Measurements from ENCODE around the gene FAM193A. TPM values are rescaled to one million over a fixed set of nuclear protein-coding genes. Genes with fewer than 3 reads are reported as not detected.

Gene FAM193A
- total RNA-seq, 4 donors from 2014 or later, result 9.8 to 18.7 (median 16.4) TPM

GRCh38 chr4:2500547-2500946 lies 35.9 kb upstream of the FAM193A start:
- H3K27ac ChIP-seq, result no peak overlapping the region
- H3K27me3 ChIP-seq, result no peaks in the 10 kb centered on the region
- H3K4me1 ChIP-seq, result peaks cover 0 to 5% (median 0%) of the 10 kb centered on the region in 3 donors
- intact Hi-C loops (cut with DNase I), result no loop called here
- no peaks in the 10 kb centered on the region for H3K9me3 ChIP-seq
- 76 to 77% methylated on average over 2 of the region's 2 CpGs for WGBS, 2 donors
- H3K4me3 ChIP-seq, result no peak overlapping the region
- H3K36me3 ChIP-seq, result peaks cover 13 to 94% (median 49%) of the 10 kb centered on the region in 3 donors
- DNase-seq, result no peak
- TF ChIP-seq POLR2A (IDR thresholded peaks at IDR 0.05), result no peak
- no peak for TF ChIP-seq CTCF (IDR thresholded peaks at IDR 0.05)

GRCh38 chr4:2501034-2501594 lies 35.3 kb upstream of the FAM193A start:
- no peak for DNase-seq
- H3K4me1 ChIP-seq, result no peaks in the 10 kb centered on the region
- H3K4me3 ChIP-seq, result no peak overlapping the region
- H3K9me3 ChIP-seq, result no peaks in the 10 kb centered on the region
- H3K27me3 ChIP-seq, result no peaks in the 10 kb centered on the region
- H3K36me3 ChIP-seq, result peaks cover 13 to 94% (median 49%) of the 10 kb centered on the region in 3 donors
- intact Hi-C loops (cut with DNase I), result no loop called here
- WGBS, 2 donors, result 79 to 83% methylated on average over 4 to 5 of the region's 7 CpGs
- H3K27ac ChIP-seq, result no peak overlapping the region
- TF ChIP-seq CTCF (IDR thresholded peaks at IDR 0.05), result no peak
- no peak for TF ChIP-seq POLR2A (IDR thresholded peaks at IDR 0.05)

GRCh38 chr4:2503809-2504208 lies 32.6 kb upstream of the FAM193A start:
- DNase-seq, result no peak
- 91 to 97% methylated on average over 4 to 5 of the region's 5 CpGs for WGBS, 2 donors
- no peak overlapping the region for H3K4me3 ChIP-seq
- H3K4me1 ChIP-seq, result no peaks in the 10 kb centered on the region
- no peak overlapping the region for H3K27ac ChIP-seq
- H3K9me3 ChIP-seq, result no peaks in the 10 kb centered on the region
- intact Hi-C loops (cut with DNase I), result no loop called here
- no peak for TF ChIP-seq CTCF (IDR thresholded peaks at IDR 0.05)
- no peak for TF ChIP-seq POLR2A (IDR thresholded peaks at IDR 0.05)
- H3K27me3 ChIP-seq, result no peaks in the 10 kb centered on the region
- peaks cover 13 to 94% (median 40%) of the 10 kb centered on the region in 3 donors for H3K36me3 ChIP-seq

- 95 to 100% methylated on average over 3 of the region's 4 CpGs for WGBS, 2 donors
- no peak overlapping the region for H3K4me3 ChIP-seq
- H3K4me1 ChIP-seq, result no peaks in the 10 kb centered on the region
- TF ChIP-seq CTCF (IDR thresholded peaks at IDR 0.05) (no peak), POLR2A (IDR thresholded peaks at IDR 0.05) (no peak)
- H3K9me3 ChIP-seq, result no peaks in the 10 kb centered on the region
- H3K27me3 ChIP-seq, result no peaks in the 10 kb centered on the region
- peaks cover 4 to 92% (median 24%) of the 10 kb centered on the region in 3 donors for H3K36me3 ChIP-seq
- intact Hi-C loops (cut with DNase I), result no loop called here
- no peak overlapping the region for H3K27ac ChIP-seq
- DNase-seq, result no peak
Observed at GRCh38 chr4:2507259-2507658, 29.2 kb upstream of the FAM193A start.

- intact Hi-C loops (cut with DNase I), result no loop called here
- no peaks in the 10 kb centered on the region for H3K9me3 ChIP-seq
- WGBS, 2 donors, result 87 to 93% methylated on average over 7 of the region's 7 CpGs
Observed at GRCh38 chr4:2507855-2508254, 28.6 kb upstream of the FAM193A start.

More at GRCh38 chr4:2507855-2508254, 28.6 kb upstream of the FAM193A start:
- peaks cover 10 to 92% (median 28%) of the 10 kb centered on the region in 3 donors for H3K36me3 ChIP-seq
- no peaks in the 10 kb centered on the region for H3K27me3 ChIP-seq
- TF ChIP-seq CTCF (IDR thresholded peaks at IDR 0.05), result no peak
- no peak for TF ChIP-seq POLR2A (IDR thresholded peaks at IDR 0.05)
- DNase-seq, result no peak
- no peaks in the 10 kb centered on the region for H3K4me1 ChIP-seq
- no peak overlapping the region for H3K27ac ChIP-seq
- no peak overlapping the region for H3K4me3 ChIP-seq
